Activated naive CD8-positive, alpha-beta T cell (primary cell): Measurements from ENCODE around the gene PPFIBP1.
"Not testable (repeated sequence)": the region's sequence is repeated elsewhere in the genome, so short reads cannot be mapped to it uniquely, and the experiment has no call there.

ENCODE experiments used
- H3K27ac Mint-ChIP-seq: one replicate; pipeline ENCODE4 v1.8.0; 2021; ENCODE audit warnings: mixed read lengths
- H3K27me3 Mint-ChIP-seq: one replicate; pipeline ENCODE4 v1.8.0; 2021; ENCODE audit warnings: mixed read lengths
- H3K36me3 Mint-ChIP-seq: one replicate; pipeline ENCODE4 v1.8.0; 2021; ENCODE audit warnings: mixed read lengths
- H3K4me1 Mint-ChIP-seq: one replicate; pipeline ENCODE4 v1.8.0; 2021; ENCODE audit warnings: low read depth, mixed read lengths
- H3K4me3 Mint-ChIP-seq: one replicate; pipeline ENCODE4 v1.8.0; 2021; ENCODE audit warnings: mild to moderate bottlenecking, mixed read lengths
- H3K9me3 Mint-ChIP-seq: one replicate; pipeline ENCODE4 v1.8.0; 2021; ENCODE audit warnings: low read depth, mixed read lengths

The PPFIBP1 gene

DNA sequence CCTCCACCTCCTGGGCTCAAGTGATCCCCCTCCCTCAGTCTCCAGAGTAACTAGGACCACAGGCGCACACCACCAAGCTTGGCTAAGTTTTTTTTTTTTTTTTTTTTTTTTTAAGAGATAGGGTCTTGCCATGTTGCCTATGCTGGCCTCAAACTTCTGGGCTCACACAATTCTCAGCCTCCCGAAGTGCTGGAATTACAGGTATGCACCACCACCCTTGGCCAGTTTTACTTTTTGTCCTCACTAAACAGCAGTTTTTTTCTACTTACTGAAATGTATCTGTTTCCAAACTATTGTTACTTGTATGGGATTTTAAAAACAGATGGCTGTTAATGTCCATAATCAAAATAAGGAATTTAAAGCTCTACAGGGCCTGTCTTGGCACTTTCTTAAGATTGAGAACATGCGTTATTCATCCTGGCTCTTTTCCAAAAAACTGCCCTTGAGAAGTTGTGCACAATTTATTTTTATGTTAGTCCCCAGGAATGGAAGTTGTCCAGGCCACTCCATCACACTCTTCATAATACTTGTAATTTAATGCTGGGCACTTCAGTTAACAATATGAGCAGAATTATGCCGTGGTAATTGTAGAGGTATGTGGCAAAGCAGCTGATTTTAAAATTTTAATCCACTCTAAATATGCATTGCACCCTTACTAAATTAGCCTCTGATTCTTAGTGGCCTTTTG lies 120.3 kb downstream of the PPFIBP1 start:
- Mint-ChIP-seq H3K9me3 (no peaks in the 10 kb centered on the region), H3K27ac (no peak overlapping the region), H3K4me3 (no peak overlapping the region), H3K4me1 (no peaks in the 10 kb centered on the region), H3K27me3 (no peaks in the 10 kb centered on the region), H3K36me3 (peaks cover 5% of the 10 kb centered on the region)

DNA sequence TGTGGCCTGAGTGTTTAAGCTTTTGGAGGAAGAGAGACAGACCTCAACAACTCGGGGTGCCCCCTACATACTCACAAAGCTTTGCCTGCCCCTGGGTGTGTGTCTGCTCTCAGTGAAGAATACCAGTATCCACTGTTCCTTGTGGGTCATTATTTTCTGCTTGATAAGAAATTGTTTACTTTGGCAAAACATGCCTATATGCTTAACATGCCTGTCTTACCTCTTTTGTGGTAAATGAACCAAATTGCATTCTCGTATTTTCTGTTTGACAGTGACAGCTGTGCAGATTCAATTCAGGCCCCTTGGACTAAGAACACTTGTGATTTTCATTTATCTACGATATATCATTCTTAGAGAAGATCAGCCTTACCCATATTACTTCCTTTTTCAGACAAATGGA lies 121.7 kb downstream of the PPFIBP1 start:
- H3K27ac Mint-ChIP-seq: no peak overlapping the region
- no peaks in the 10 kb centered on the region for H3K9me3 Mint-ChIP-seq
- H3K27me3 Mint-ChIP-seq: no peaks in the 10 kb centered on the region
- peaks cover 5% of the 10 kb centered on the region for H3K36me3 Mint-ChIP-seq
- no peak overlapping the region for H3K4me3 Mint-ChIP-seq
- no peaks in the 10 kb centered on the region for H3K4me1 Mint-ChIP-seq

DNA sequence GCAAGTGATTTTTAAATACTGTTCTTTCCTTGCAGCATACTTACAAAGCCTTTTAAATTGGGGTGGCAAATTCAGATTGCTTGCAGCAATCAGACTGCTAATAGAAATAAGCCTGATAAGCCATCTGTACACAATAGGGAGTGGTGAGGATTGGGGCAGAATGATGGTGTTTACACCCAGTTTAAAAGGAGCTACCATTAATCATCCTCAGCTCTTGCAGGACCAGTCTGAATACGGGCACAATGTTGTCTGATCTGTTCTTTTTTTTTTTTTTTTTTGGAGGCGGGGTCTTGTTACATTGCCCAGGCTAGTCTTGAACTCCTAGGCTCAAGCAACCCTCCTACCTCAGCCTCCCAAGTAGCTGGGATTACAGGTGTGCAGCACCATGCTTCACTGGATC lies 122.1 kb downstream of the PPFIBP1 start:
- Mint-ChIP-seq H3K9me3 (no peaks in the 10 kb centered on the region), H3K27me3 (no peaks in the 10 kb centered on the region), H3K4me3 (no peak overlapping the region), H3K36me3 (peaks cover 5% of the 10 kb centered on the region), H3K27ac (no peak overlapping the region), H3K4me1 (no peaks in the 10 kb centered on the region)

DNA sequence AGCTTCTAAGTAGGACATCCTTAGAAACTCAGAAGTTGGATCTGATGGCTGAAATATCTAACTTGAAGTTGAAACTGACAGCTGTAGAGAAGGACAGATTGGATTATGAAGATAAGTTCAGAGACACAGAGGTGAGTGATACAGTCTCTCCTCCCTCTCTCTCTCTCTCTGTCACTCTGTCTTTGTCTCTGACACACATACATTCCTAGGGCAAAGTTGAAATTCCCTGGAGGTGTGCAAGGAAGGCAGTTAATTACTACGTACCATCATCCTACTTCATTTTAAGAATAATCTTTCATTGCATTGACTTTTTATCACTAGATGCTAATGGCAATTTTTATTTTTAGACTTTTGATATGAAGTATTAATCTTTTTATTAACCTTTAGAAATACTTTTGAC lies 126.0 kb downstream of the PPFIBP1 start:
- Mint-ChIP-seq H3K9me3 (no peaks in the 10 kb centered on the region), H3K4me1 (peaks cover 2% of the 10 kb centered on the region), H3K4me3 (no peak overlapping the region), H3K27ac (no peak overlapping the region), H3K36me3 (peaks cover 5% of the 10 kb centered on the region), H3K27me3 (peaks cover 2% of the 10 kb centered on the region)

DNA sequence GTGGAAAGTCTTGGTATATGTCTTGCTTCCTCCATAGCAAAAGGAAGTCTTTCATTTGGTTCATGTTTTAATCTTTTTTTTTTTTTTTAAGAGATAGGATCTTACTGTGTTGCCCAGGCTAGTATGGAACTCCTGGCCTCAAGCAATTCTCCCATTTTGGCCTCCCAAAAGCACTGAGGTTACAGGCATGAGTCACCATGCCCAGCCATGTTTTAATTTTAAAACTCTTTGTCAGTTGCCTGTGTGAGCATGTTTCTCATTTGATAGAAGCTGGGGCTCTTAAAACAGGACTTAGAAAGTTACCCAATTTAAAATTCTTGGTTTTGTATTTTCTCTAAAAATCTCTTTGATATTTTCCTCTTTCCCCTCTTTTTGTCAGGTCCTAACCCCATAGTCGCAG lies 127.2 kb downstream of the PPFIBP1 start:
- Mint-ChIP-seq H3K27me3 (peaks cover 2% of the 10 kb centered on the region), H3K9me3 (no peaks in the 10 kb centered on the region), H3K36me3 (peaks cover 5% of the 10 kb centered on the region), H3K27ac (no peak overlapping the region), H3K4me1 (peaks cover 2% of the 10 kb centered on the region), H3K4me3 (no peak overlapping the region)

DNA sequence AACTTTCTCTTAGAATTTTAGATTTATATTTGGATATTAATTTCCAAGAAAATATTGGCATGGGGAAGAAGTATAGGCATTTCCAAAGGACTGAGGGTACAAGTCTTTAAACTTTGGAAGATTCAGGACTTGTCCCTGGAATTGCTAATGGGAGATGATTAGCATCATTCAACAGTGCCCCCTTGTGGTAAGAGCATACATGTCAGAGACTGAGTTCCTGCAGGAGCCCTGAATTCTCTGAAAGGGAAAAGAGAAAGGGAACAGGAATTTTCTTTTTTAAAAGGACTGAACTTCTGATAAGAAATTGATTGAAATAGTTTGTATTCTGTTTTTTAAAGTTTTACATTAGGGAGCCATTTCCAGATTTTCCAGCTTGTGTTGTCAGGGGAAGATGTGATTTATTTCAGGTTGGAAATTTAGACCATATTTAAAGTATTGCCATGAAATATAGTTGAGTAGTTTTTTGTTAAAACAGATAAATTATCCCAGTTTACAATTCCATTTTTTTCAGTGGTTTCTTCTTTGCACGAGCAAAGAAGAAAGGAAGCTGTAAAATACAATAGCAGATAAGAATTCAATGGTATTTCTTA lies 128.3 kb downstream of the PPFIBP1 start:
- no peak overlapping the region for H3K4me3 Mint-ChIP-seq
- peaks cover 6% of the 10 kb centered on the region for H3K36me3 Mint-ChIP-seq
- no peaks in the 10 kb centered on the region for H3K9me3 Mint-ChIP-seq
- peaks cover 2% of the 10 kb centered on the region for H3K27me3 Mint-ChIP-seq
- no peak overlapping the region for H3K27ac Mint-ChIP-seq
- H3K4me1 Mint-ChIP-seq: peaks cover 2% of the 10 kb centered on the region

DNA sequence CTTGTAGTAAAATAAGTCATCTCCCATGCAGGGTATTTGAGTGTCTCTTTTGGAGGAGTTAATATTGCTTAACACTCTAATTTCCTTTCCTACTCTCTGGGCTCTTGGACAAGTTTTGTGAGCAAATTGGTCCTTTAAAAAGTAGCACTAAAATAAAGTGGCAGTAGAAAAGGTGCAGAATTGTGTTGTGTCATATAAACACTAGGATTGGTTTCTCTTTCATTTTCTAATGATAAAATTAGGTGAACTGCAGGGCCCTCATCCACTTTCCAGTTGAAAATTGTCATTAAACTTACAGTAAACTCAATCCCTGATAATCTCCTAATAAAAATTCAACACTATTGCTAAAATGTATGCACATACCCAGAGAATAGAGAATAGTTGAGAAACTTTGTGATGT lies 129.7 kb downstream of the PPFIBP1 start:
- no peak overlapping the region for H3K27ac Mint-ChIP-seq
- H3K9me3 Mint-ChIP-seq: no peaks in the 10 kb centered on the region
- H3K27me3 Mint-ChIP-seq: peaks cover 2% of the 10 kb centered on the region
- no peak overlapping the region for H3K4me3 Mint-ChIP-seq
- H3K4me1 Mint-ChIP-seq: peaks cover 2% of the 10 kb centered on the region
- H3K36me3 Mint-ChIP-seq: peaks cover 2% of the 10 kb centered on the region

DNA sequence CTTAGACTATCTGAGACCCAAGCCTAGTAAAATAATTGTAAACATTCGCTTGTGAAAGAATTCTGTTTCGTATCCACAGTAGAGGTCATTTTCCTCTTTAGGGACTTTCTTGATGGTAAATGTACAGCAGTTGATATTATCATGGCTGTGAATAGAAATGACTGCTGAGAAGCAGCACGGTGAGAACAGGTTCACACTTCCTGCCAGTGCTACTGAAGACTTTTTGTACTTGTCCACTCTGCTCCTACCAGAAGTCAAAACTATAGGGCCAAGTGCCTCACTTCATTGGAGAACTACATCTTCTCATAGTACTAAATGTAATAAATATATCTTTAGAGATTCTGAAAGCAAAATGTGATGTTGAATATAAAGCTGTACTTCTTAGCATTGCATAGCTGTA lies 131.5 kb downstream of the PPFIBP1 start:
- H3K4me1 Mint-ChIP-seq, H3K27me3 Mint-ChIP-seq, H3K36me3 Mint-ChIP-seq, H3K27ac Mint-ChIP-seq, H3K9me3 Mint-ChIP-seq, H3K4me3 Mint-ChIP-seq: not testable (repeated sequence)

DNA sequence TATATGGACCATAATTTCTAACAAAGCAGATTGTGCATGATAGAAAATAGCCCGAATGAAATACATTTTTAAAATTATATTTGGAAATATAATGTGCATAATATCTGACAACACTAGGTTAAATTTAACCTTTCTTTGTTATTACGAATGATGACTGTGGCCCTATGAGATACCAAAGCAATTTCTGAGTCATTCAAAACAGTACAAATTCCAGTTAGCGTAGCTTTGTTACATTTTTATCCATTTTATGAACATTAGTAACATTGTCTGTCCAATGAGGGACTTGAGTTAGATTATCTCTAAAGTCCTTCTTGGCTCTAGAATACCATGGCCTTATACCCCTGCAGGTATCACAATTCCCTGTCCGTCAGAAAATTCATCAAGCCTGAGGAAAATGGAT lies 133.3 kb downstream of the PPFIBP1 start:
- H3K36me3 Mint-ChIP-seq: peaks cover 14% of the 10 kb centered on the region
- peaks cover under 1% of the 10 kb centered on the region for H3K27me3 Mint-ChIP-seq
- no peak overlapping the region for H3K4me3 Mint-ChIP-seq
- H3K9me3 Mint-ChIP-seq: no peaks in the 10 kb centered on the region
- peaks cover 2% of the 10 kb centered on the region for H3K4me1 Mint-ChIP-seq
- no peak overlapping the region for H3K27ac Mint-ChIP-seq

DNA sequence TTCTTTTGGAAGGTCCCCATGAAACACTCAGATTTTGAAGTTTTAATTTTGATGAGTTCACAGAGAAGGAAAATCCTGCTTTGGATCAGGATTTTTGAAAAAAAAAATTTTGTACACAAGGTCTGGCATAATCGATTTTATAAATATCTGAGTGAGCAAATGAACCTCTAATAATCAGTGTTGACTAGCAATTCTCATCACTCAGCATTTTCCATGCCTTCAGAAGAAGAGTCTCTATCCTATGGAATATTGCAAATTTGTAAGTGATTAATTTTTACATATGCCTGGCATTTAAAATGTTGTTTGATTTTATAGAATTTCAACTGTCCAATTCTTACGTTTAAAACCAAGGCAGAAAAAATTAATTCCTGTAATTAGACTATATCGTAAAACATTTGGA lies 141.7 kb downstream of the PPFIBP1 start:
- Mint-ChIP-seq H3K36me3 (peaks cover 17% of the 10 kb centered on the region), H3K9me3 (no peaks in the 10 kb centered on the region), H3K4me3 (no peak overlapping the region), H3K27me3 (no peaks in the 10 kb centered on the region), H3K4me1 (no peaks in the 10 kb centered on the region), H3K27ac (no peak overlapping the region)

DNA sequence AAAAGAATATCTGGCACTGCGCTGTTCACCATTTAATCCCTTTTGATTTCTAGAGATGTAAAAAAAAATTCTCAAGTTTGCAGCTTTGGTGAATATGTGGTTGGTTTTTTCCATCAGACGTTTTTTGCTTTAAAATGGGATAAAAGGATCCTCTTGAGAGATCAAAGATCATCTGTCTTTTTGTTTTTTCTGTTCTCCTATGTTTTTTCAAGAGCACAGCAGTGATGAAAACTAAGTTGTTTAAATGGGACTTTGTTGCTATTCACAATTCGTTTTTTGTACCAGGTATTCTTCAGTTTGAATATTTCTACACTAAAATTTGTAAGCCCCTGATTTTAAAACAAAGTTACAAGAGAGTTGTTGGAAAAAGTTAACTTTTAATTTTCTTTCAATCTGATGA lies 142.5 kb downstream of the PPFIBP1 start:
- Mint-ChIP-seq H3K36me3 (peaks cover 17% of the 10 kb centered on the region), H3K27me3 (no peaks in the 10 kb centered on the region), H3K4me3 (no peak overlapping the region), H3K27ac (no peak overlapping the region), H3K9me3 (no peaks in the 10 kb centered on the region), H3K4me1 (no peaks in the 10 kb centered on the region)

DNA sequence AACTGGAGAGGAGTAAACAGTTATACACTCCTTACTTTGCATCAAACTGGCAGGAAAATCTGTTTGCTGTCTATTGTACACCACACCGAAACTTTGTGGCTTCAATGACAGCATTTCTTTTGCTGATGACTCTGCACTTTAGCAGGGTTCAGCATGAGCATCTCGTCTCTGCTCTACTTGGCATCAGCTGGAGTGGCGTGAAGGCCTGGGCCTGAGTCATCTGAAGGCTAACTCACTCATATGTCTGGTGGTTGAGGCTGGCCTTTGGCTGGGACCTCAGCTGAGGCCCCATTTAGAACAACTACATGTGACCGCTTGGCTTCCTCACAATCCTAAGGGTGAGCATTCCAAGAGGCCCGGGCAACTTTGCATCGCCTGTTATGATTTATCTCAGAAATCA lies 143.5 kb downstream of the PPFIBP1 start:
- Mint-ChIP-seq H3K4me3 (no peak overlapping the region), H3K9me3 (no peaks in the 10 kb centered on the region), H3K27ac (no peak overlapping the region), H3K4me1 (no peaks in the 10 kb centered on the region), H3K36me3 (peaks cover 12% of the 10 kb centered on the region), H3K27me3 (no peaks in the 10 kb centered on the region)

DNA sequence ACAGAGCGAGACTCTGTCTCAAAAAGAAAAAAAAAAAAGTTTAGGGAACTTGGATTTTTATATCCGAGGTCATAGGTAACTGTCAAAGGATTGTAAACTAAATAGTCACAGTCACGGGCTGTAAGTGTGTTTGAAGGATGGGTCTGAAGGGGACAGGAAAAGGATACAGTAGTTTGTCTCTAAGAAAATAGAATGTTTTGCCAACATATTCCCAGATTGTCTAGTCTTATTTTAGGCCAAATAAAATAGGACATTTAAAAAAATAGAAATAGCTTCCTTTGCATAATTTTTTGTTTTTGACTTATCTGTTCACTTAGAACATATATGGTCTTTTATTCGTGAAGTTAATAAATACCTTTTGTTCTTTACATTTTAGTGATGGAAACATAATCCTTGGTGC lies 148.0 kb downstream of the PPFIBP1 start:
- no peaks in the 10 kb centered on the region for H3K9me3 Mint-ChIP-seq
- H3K4me3 Mint-ChIP-seq: no peak overlapping the region
- H3K27ac Mint-ChIP-seq: no peak overlapping the region
- no peaks in the 10 kb centered on the region for H3K27me3 Mint-ChIP-seq
- H3K4me1 Mint-ChIP-seq: no peaks in the 10 kb centered on the region
- H3K36me3 Mint-ChIP-seq: peaks cover 14% of the 10 kb centered on the region

DNA sequence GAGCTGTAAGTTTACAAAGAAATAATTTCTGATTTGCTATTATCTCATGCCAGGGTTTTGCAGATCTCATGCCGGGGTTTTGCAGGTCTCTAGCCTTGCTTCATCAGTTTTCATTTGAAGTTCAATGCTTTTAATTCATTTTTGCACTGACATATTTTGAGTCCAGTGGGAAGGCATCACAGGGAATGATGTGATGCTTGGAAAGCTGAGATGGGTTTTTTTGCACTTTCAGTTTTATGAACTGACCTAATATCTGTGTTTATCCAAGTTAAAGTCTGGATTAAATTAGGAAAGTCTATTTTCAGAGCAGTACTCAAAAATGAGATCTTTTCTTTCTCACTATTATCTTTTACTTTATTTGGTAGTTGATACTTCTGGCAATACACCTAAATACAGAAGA lies 148.6 kb downstream of the PPFIBP1 start:
- Mint-ChIP-seq H3K27ac (no peak overlapping the region), H3K9me3 (no peaks in the 10 kb centered on the region), H3K36me3 (peaks cover 14% of the 10 kb centered on the region), H3K4me1 (no peaks in the 10 kb centered on the region), H3K4me3 (no peak overlapping the region), H3K27me3 (no peaks in the 10 kb centered on the region)

DNA sequence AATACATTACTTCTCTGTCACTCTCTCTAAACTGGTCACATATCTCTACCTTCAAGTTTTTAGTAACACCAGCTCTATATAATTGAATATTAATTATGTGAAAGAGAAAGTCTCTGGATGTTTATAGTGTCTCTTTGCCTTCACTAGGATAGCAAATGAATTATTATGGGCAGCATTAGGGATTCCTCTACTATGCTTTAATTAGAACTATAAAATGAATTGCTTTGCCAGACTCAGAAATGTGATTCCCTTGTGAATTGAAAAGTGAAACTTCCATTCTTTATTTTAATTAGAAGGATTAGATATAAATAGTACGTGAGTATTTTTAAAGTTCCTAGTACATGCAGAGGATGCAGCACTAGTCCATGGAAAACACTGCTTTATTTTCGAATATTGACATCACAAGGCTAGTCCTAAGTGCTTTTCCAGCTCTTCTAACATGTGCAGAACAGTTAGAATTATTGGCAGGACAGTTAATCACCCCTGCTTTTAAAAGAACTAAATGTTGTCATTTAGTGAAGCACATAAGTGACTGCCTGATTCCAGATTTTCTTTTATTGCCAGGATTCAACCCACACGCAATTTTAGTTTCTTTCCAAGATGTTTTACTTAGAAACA lies 149.2 kb downstream of the PPFIBP1 start:
- H3K27ac Mint-ChIP-seq: no peak overlapping the region
- H3K9me3 Mint-ChIP-seq: no peaks in the 10 kb centered on the region
- H3K4me3 Mint-ChIP-seq: no peak overlapping the region
- no peaks in the 10 kb centered on the region for H3K27me3 Mint-ChIP-seq
- peaks cover 14% of the 10 kb centered on the region for H3K36me3 Mint-ChIP-seq
- no peaks in the 10 kb centered on the region for H3K4me1 Mint-ChIP-seq

DNA sequence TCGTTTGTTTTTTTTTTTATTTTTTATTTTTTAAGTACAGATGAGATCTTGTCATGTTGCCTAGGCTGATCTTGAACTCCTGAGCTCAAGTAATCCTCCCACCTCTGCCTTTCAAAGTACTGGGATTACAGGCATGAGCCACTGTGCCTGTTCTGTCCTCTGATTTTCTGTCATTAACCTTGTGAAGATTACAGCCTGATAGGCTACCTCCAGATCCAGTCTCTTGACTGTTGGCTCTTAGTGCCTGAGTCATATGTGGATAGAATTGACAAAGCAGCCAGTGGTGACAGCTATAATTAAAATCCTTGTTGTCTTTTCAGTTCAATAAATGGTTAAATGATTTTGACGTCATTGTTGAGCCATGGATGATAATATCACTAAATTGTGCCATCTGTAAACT lies 151.0 kb downstream of the PPFIBP1 start:
- Mint-ChIP-seq H3K4me1 (no peaks in the 10 kb centered on the region), H3K4me3 (no peak overlapping the region), H3K9me3 (no peaks in the 10 kb centered on the region), H3K36me3 (peaks cover 12% of the 10 kb centered on the region), H3K27me3 (no peaks in the 10 kb centered on the region), H3K27ac (no peak overlapping the region)
